C4-2B (cell line): Measurements from ENCODE around the gene FGFRL1.

Experiments
- H3K27ac ChIP-seq: fragments of 450-650 bp; 2 replicates; pipeline ENCODE4 v1.5.1; 2017
- CTCF ChIP-seq: fragments of 450-650 bp; conservative IDR thresholded peaks from 2 replicates; pipeline ENCODE4 v1.5.1; 2017; ENCODE audit warnings: mild to moderate bottlenecking
- ZFX ChIP-seq: fragments of 450-650 bp; IDR thresholded peaks from 2 replicates; pipeline ENCODE4 v1.6.1; 2017

Gene FGFRL1

GRCh38 chr4:1060621-1061020 lies 49.2 kb downstream of the FGFRL1 start:
- H3K27ac ChIP-seq: no peak overlapping the region
- TF ChIP-seq CTCF (no peak), ZFX (no peak)

GRCh38 chr4:1061056-1061700 lies 49.8 kb downstream of the FGFRL1 start:
- H3K27ac ChIP-seq: no peak overlapping the region
- TF ChIP-seq CTCF: no peak
- TF ChIP-seq ZFX: no peak

- TF ChIP-seq CTCF: no peak
- no peak for TF ChIP-seq ZFX
- no peak overlapping the region for H3K27ac ChIP-seq
These were observed 50.3 kb downstream of the FGFRL1 start for GRCh38 chr4:1061760-1062159.

GRCh38 chr4:1062419-1062818 lies 51.0 kb downstream of the FGFRL1 start:
- H3K27ac ChIP-seq: no peak overlapping the region
- TF ChIP-seq ZFX (no peak), CTCF (no peak)

- TF ChIP-seq CTCF (no peak), ZFX (no peak)
- no peak overlapping the region for H3K27ac ChIP-seq
These were observed 54.3 kb downstream of the FGFRL1 start for GRCh38 chr4:1065732-1066131.

GRCh38 chr4:1069394-1069793 lies 58.0 kb downstream of the FGFRL1 start:
- H3K27ac ChIP-seq: no peak overlapping the region
- TF ChIP-seq ZFX: no peak
- TF ChIP-seq CTCF: no peak

GRCh38 chr4:1072830-1073446 lies 61.5 kb downstream of the FGFRL1 start:
- no peak for TF ChIP-seq ZFX
- peak; percentile 86 for TF ChIP-seq CTCF
- H3K27ac ChIP-seq: 0 out of 2 replicates have a peak overlapping the region, but pooled peaks have one; percentile 16
